HCT116 (cell line): Measurements from ENCODE around the gene SEC22B. TPM values are rescaled to one million over a fixed set of nuclear protein-coding genes. Genes with fewer than 3 reads are reported as not detected.
"Not testable (repeated sequence)": the region's sequence is repeated elsewhere in the genome, so short reads cannot be mapped to it uniquely, and the experiment has no call there.

Source experiments
- ATAC-seq: fragments of 200-7000 bp; cut with Tn5 transposase; 2 replicates; pipeline ENCODE4 v1.9.1; 2020; ENCODE audit warnings: mild to moderate bottlenecking, moderate library complexity
- BruUV-seq: library from RNA; stranded (reverse); fragments of 400-500 nt; replicated peaks from 2 replicates; lab custom pipeline; 2021; lab: Mats Ljungman, UMichigan
- CTCF ChIA-PET: fragments of 300-600 bp; sonication (Branson Sonifier 250); formaldehyde crosslinking; loops from one replicate; lab custom pipeline; 2021; ENCODE audit warnings: antibody characterized with exemption; lab: Charles Lee
- POLR2A ChIA-PET: fragments of 300-600, 350-600 bp; sonication (Branson Sonifier 250); formaldehyde crosslinking; loops from one replicate; lab custom pipeline; 2021; ENCODE audit warnings: antibody characterized with exemption; lab: Charles Lee
- RAD21 ChIA-PET, 2 experiments: fragments of 300-600 bp; sonication (Branson Sonifier 250); formaldehyde crosslinking; loops; one replicate each; lab custom pipeline; 2023; ENCODE audit warnings: low total read pairs in 2 of 2; ENCODE audit not compliant: uncharacterized antibody in 2 of 2, unreplicated experiment in 2 of 2, low non-redundant PET in 1 of 2; lab: Charles Lee
- DNase-seq: peaks from one replicate; pipeline ENCODE4 v3.0.0-alpha.2; 2010; ENCODE audit warnings: low read depth, low spot score
- H2AFZ ChIP-seq: fragments of 200-600 bp; shearing (Covaris generic), sonication (generic); 2 replicates; pipeline ENCODE4 v1.6.1; 2017; ENCODE audit warnings: low read depth, mixed run types, mixed read lengths, antibody characterized with exemption, low read length; ENCODE audit not compliant: poor library complexity, severe bottlenecking
- H3K27ac ChIP-seq: 2 replicates; pipeline ENCODE4 v1.5.1; 2012; ENCODE audit warnings: low read depth, low read length
- H3K27me3 ChIP-seq: fragments of 200-600 bp; sonication (generic); 2 replicates; pipeline ENCODE4 v1.6.1; 2016; ENCODE audit warnings: mixed run types, low read length, mixed read lengths; ENCODE audit not compliant: insufficient read depth
- H3K36me3 ChIP-seq, 2 experiments: fragments of 200-500 bp in 1 of 2; fragments of 200-600 bp in 1 of 2; sonication (Bioruptor generic) in 1 of 2; sonication (generic) in 1 of 2; 2 replicates each; pipeline versions ENCODE4 v1.5.1 to v1.6.1; 2014 to 2016; ENCODE audit warnings: low read length in 2 of 2, inconsistent platforms in 1 of 2, mixed read lengths in 1 of 2, mixed run types in 1 of 2; ENCODE audit not compliant: insufficient read depth in 2 of 2, control insufficient read depth in 1 of 2
- H3K4me1 ChIP-seq, 2 experiments: fragments of 200-600 bp in 1 of 2; sonication (generic) in 1 of 2; 2 replicates each; pipeline versions ENCODE4 v1.5.1 to v1.6.1; 2012 to 2017; ENCODE audit warnings: low read length in 2 of 2, inconsistent platforms in 1 of 2, mild to moderate bottlenecking in 1 of 2, mixed read lengths in 1 of 2, mixed run types in 1 of 2, moderate library complexity in 1 of 2; ENCODE audit not compliant: insufficient read depth in 2 of 2, control insufficient read depth in 1 of 2
- H3K4me2 ChIP-seq: fragments of 200-600 bp; sonication (generic); 2 replicates; pipeline ENCODE4 v1.6.1; 2017; ENCODE audit warnings: mixed run types, low read length, mixed read lengths
- H3K4me3 ChIP-seq, 2 experiments: fragments of 200-600 bp in 1 of 2; sonication (generic) in 1 of 2; replicated peaks in 1 of 2; 2 replicates each; pipeline ENCODE4 v1.5.1; 2011 to 2016; ENCODE audit warnings: low read length in 2 of 2, control low read depth in 1 of 2, low read depth in 1 of 2, mild to moderate bottlenecking in 1 of 2, mixed read lengths in 1 of 2, mixed run types in 1 of 2
- H3K79me2 ChIP-seq: fragments of 200-600 bp; sonication (generic); 2 replicates; pipeline ENCODE4 v1.6.1; 2017; ENCODE audit warnings: mild to moderate bottlenecking, mixed run types, low read length, moderate library complexity, mixed read lengths; ENCODE audit not compliant: insufficient read depth
- H3K9ac ChIP-seq: fragments of 200-600 bp; sonication (generic); 2 replicates; pipeline ENCODE4 v1.6.1; 2016; ENCODE audit warnings: low read length, mixed read lengths
- H3K9me2 ChIP-seq: fragments of 200-600 bp; sonication (generic), shearing (Covaris generic); 2 replicates; pipeline ENCODE4 v1.6.1; 2017; ENCODE audit warnings: mixed run types, mild to moderate bottlenecking, moderate library complexity; ENCODE audit not compliant: insufficient read depth
- H3K9me3 ChIP-seq, 2 experiments: fragments of 200-500 bp in 1 of 2; fragments of 200-600 bp in 1 of 2; sonication (Bioruptor generic) in 1 of 2; sonication (generic) in 1 of 2; 2 replicates each; pipeline ENCODE4 v1.6.1; 2014 to 2017; ENCODE audit warnings: low read length in 2 of 2, mixed read lengths in 2 of 2, inconsistent platforms in 1 of 2, low read depth in 1 of 2, mild to moderate bottlenecking in 1 of 2, mixed run types in 1 of 2, moderate library complexity in 1 of 2; ENCODE audit not compliant: control insufficient read depth in 1 of 2, insufficient read depth in 1 of 2
- H4K20me1 ChIP-seq: fragments of 200-600 bp; sonication (generic), shearing (Covaris generic); 2 replicates; pipeline ENCODE4 v1.6.1; 2017; ENCODE audit warnings: mixed run types, mild to moderate bottlenecking, moderate library complexity; ENCODE audit not compliant: insufficient read depth
- intact Hi-C: fragments of 100-400 bp; cut with micrococcal nuclease; formaldehyde crosslinking; loops from 2 replicates; pipeline ENCODE4 v1.10.0; 2022
- total RNA-seq: library from RNA; stranded (reverse); gene quantifications from one replicate; pipeline ENCODE4 v1.2.1, GENCODE V29; 2021; ENCODE audit not compliant: unreplicated experiment

The SEC22B gene
- total RNA-seq, 1 experiment from 2014 or later: 14.2 TPM

DNA sequence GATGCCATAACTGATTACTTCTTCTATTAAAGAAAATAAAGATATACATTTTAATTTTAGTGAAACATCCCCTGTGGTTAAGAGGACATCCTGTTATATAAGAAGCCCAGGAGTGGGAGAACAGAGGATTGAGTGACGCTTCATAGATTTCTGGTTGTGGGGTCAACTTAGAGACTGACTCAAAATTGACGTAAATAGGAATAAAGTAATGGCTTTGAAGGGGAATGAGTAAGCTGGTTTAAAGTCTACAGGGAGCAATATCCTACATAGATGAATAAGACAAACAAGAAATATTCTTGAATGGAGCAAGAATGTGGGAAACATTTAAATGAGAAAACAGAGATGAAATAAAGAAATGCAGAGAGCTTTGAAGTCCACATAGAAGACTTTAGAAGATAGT lies 60.2 kb downstream of the SEC22B start:
- intact Hi-C loops, H3K27ac ChIP-seq, H4K20me1 ChIP-seq, H3K9me3 ChIP-seq, H3K36me3 ChIP-seq, H2AFZ ChIP-seq, H3K79me2 ChIP-seq, H3K9me2 ChIP-seq, H3K4me2 ChIP-seq, DNase-seq, ATAC-seq, RAD21 ChIA-PET, BruUV-seq, H3K4me3 ChIP-seq, H3K9ac ChIP-seq, H3K27me3 ChIP-seq, CTCF ChIA-PET, POLR2A ChIA-PET, H3K4me1 ChIP-seq: not testable (repeated sequence)

DNA sequence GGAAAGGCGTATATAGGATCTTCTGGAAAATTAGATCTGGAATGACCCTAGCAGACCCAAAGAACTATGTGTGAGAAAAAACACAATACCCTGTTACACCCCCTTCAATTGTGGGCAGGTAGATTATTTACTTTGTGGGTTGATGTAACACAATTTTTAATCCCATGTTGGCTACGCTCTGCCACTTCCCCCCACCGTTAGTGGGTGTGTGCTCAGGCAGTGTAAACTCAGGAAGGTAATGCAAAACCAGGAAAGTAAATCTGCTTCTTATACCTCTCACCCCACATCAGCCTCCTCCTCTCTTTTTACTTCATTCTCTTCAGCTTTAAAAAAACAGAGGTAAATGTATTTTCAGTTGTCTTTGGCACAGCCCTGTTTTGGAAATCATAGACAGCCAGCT lies 63.2 kb downstream of the SEC22B start:
- POLR2A ChIA-PET, BruUV-seq, H3K27ac ChIP-seq, DNase-seq, RAD21 ChIA-PET, intact Hi-C loops, ATAC-seq, H3K4me2 ChIP-seq, H3K4me1 ChIP-seq, H3K9me3 ChIP-seq, H2AFZ ChIP-seq, H3K9ac ChIP-seq, H4K20me1 ChIP-seq, H3K27me3 ChIP-seq, H3K79me2 ChIP-seq, H3K36me3 ChIP-seq, H3K9me2 ChIP-seq, CTCF ChIA-PET, H3K4me3 ChIP-seq: not testable (repeated sequence)

DNA sequence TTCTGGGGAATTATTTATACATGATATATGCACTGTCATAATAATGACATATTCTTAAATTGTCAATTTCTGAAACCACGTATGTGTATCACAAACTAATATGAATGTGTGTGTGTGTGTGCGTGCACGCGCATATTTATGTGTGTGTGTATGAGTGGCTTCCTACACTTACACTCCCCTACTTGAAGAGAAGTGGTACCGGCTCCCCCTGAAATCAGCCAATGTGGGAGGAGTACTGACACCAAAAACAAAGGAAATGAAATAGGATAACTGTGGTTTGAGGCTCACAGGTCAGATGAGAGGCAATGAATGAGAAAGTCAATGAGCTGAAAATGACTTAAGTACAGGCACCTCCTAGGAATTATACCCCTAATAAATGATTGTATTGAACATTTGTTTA lies 64.1 kb downstream of the SEC22B start:
- ATAC-seq, H2AFZ ChIP-seq, RAD21 ChIA-PET, H3K9ac ChIP-seq, BruUV-seq, H3K9me3 ChIP-seq, H3K4me3 ChIP-seq, H4K20me1 ChIP-seq, H3K27me3 ChIP-seq, DNase-seq, H3K27ac ChIP-seq, H3K4me1 ChIP-seq, H3K4me2 ChIP-seq, H3K9me2 ChIP-seq, intact Hi-C loops, H3K79me2 ChIP-seq, H3K36me3 ChIP-seq, POLR2A ChIA-PET, CTCF ChIA-PET: not testable (repeated sequence)

DNA sequence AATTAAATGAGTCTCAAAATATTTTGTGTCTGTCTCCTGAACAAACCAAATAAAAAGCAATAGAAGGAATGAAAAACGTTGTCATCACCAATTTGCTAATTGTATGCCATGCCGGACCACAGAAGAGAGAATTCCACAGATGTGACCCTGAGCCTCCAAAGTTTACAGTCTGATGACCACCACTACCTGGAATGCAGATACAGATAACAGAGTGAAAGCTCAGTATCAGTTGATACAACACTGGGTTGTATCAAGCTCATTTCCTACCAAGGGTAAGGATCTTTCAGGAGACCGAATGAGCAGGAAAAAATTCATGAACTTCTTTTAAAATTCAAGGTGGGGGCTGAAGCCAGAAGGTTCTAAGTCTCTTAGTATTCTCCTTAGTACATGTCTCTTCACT lies 64.5 kb downstream of the SEC22B start:
- ATAC-seq: peak; percentile 59; the same call in 1 of the 2 replicates
- H3K9me3 ChIP-seq, H3K4me1 ChIP-seq, H2AFZ ChIP-seq, H3K9ac ChIP-seq, CTCF ChIA-PET, H3K9me2 ChIP-seq, H3K36me3 ChIP-seq, H3K27ac ChIP-seq, H4K20me1 ChIP-seq, DNase-seq, BruUV-seq, POLR2A ChIA-PET, intact Hi-C loops, H3K4me3 ChIP-seq, H3K27me3 ChIP-seq, RAD21 ChIA-PET, H3K79me2 ChIP-seq, H3K4me2 ChIP-seq: not testable (repeated sequence)

DNA sequence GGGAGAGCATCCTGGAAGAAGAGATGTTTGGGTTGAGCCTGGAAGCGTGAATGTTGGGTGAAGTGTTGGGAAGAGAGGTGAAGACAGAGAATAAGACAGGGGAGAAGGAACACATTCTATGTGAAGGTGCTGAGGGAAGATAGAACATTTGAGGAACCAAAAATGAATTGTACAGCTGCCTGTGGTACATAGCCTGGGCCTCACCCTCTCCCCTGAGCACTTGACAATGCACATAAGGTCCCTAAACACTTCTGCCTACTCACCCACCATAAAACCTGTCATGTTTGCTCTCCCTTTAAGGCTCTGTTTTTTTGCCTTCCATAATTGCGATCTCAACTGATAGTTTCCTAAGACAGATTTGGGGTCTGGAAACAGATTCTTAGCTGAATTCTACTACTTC lies 65.3 kb downstream of the SEC22B start:
- H3K4me2 ChIP-seq, H3K27ac ChIP-seq, H4K20me1 ChIP-seq, H3K9ac ChIP-seq, H3K27me3 ChIP-seq, H3K36me3 ChIP-seq, BruUV-seq, H2AFZ ChIP-seq, H3K4me1 ChIP-seq, H3K79me2 ChIP-seq, intact Hi-C loops, DNase-seq, POLR2A ChIA-PET, RAD21 ChIA-PET, H3K4me3 ChIP-seq, ATAC-seq, CTCF ChIA-PET, H3K9me3 ChIP-seq, H3K9me2 ChIP-seq: not testable (repeated sequence)
